Tibial nerve (tissue), 4 donors: Measurements from ENCODE around the gene RUNX2. TPM values are rescaled to one million over a fixed set of nuclear protein-coding genes. Genes with fewer than 3 reads are reported as not detected.
"Not testable (repeated sequence)": the region's sequence is repeated elsewhere in the genome, so short reads cannot be mapped to it uniquely, and the experiment has no call there.

Source experiments
- DNase-seq, 2 donors: peaks; one replicate each; pipeline ENCODE4 v3.0.0-alpha.2; 2019; ENCODE audit warnings: low spot score in 2 of 2
- H3K27ac ChIP-seq, 4 donors: fragments of 200-600 bp; sonication (generic) in 3 of 4; one replicate each; pipeline ENCODE4 v1.5.1; 2017 to 2019; ENCODE audit warnings: mild to moderate bottlenecking in 1 of 4
- H3K27me3 ChIP-seq, 2 donors: fragments of 200-600 bp; sonication (generic) in 1 of 2; one replicate each; pipeline versions ENCODE4 v1.5.1 to v1.6.0; 2017 to 2019
- H3K36me3 ChIP-seq, 3 donors: fragments of 200-600 bp; sonication (generic); one replicate each; pipeline ENCODE4 v1.5.1; 2018 to 2019
- H3K4me1 ChIP-seq, 4 donors: fragments of 200-600 bp; sonication (generic) in 3 of 4; one replicate each; pipeline ENCODE4 v1.5.1; 2017 to 2019
- H3K4me3 ChIP-seq, 4 donors: fragments of 200-600 bp; sonication (generic) in 3 of 4; one replicate each; pipeline ENCODE4 v1.5.1; 2017 to 2019; ENCODE audit warnings: mild to moderate bottlenecking in 1 of 4, moderate library complexity in 1 of 4
- H3K9me3 ChIP-seq, 4 donors: fragments of 200-600 bp; sonication (generic) in 3 of 4; one replicate each; pipeline ENCODE4 v1.5.1; 2017 to 2019
- CTCF ChIP-seq, 5 experiments: fragments of 200-600 bp in 3 of 5; fragments of 450-650 bp in 2 of 5; sonication (generic) in 3 of 5; IDR thresholded peaks; one replicate each; pipeline ENCODE4 v1.5.1; 2016 to 2019; ENCODE audit warnings: antibody characterized with exemption in 5 of 5, mild to moderate bottlenecking in 3 of 5, moderate library complexity in 2 of 5
- EP300 ChIP-seq, 2 donors: sonication (generic); formaldehyde crosslinking; IDR thresholded peaks; one replicate each; pipeline ENCODE4 v1.6.1; 2017; ENCODE audit warnings: antibody characterized with exemption in 2 of 2, mild to moderate bottlenecking in 1 of 2
- POLR2A ChIP-seq, 2 donors: fragments of 450-650 bp; IDR thresholded peaks; one replicate each; pipeline ENCODE4 v1.6.1; 2017; ENCODE audit warnings: antibody characterized with exemption in 2 of 2, mild to moderate bottlenecking in 2 of 2, moderate library complexity in 2 of 2
- WGBS, 2 donors: methylation state at CpG; one replicate each; pipeline ENCODE4 v1.1.5; 2018; 5-methylcytosine and 5-hydroxymethylcytosine counted together
- total RNA-seq, 4 donors: library from RNA; depleted of rRNA; stranded (reverse); fragments of >200 nt; gene quantifications; one replicate each; pipeline ENCODE4 v1.1.0, GENCODE V29; 2016

Gene RUNX2
- total RNA-seq, 4 donors from 2014 or later: 6.3 to 12.3 (median 7.8) TPM

- Histone ChIP-seq H3K4me3 (no peak overlapping the region), H3K27me3 (peaks cover 0 to 8% of the 10 kb centered on the region in 2 donors), H3K4me1 (peaks cover 0 to 12% (median 9%) of the 10 kb centered on the region in 4 donors), H3K36me3 (no peaks in the 10 kb centered on the region), H3K27ac (no peak overlapping the region), H3K9me3 (no peaks in the 10 kb centered on the region)
- WGBS, 2 donors: 96 to 97% methylated on average over 4 to 5 of the region's 5 CpGs
- TF ChIP-seq EP300 (IDR thresholded peaks at IDR 0.05): no peak
- no peak for TF ChIP-seq CTCF (IDR thresholded peaks at IDR 0.05)
- TF ChIP-seq POLR2A (IDR thresholded peaks at IDR 0.05): no peak
- no peak for DNase-seq
Observed at GRCh38 chr6:45667766-45668165, 339.6 kb downstream of the RUNX2 start.

- WGBS, 2 donors: 91 to 97% methylated on average over 9 of the region's 9 CpGs
- H3K27me3 ChIP-seq: peaks cover 0 to 4% of the 10 kb centered on the region in 2 donors
- H3K27ac ChIP-seq: no peak overlapping the region
- no peaks in the 10 kb centered on the region for H3K36me3 ChIP-seq
- no peak overlapping the region for H3K4me3 ChIP-seq
- no peak for DNase-seq
- peaks cover 0 to 5% (median 4%) of the 10 kb centered on the region in 4 donors for H3K4me1 ChIP-seq
- TF ChIP-seq CTCF (IDR thresholded peaks at IDR 0.05) (no peak), EP300 (IDR thresholded peaks at IDR 0.05) (no peak)
- peaks cover 0 to 3% (median 0%) of the 10 kb centered on the region in 4 donors for H3K9me3 ChIP-seq
Observed at GRCh38 chr6:45668705-45669104, 340.6 kb downstream of the RUNX2 start.

GRCh38 chr6:45673167-45673566, 345.0 kb downstream of the RUNX2 start:
- H3K4me1 ChIP-seq: peaks cover 0 to 11% (median 2%) of the 10 kb centered on the region in 4 donors
- H3K27me3 ChIP-seq, H3K4me3 ChIP-seq, DNase-seq, H3K36me3 ChIP-seq, H3K27ac ChIP-seq, H3K9me3 ChIP-seq: not testable (repeated sequence)
- WGBS, 2 donors: 89 to 98% methylated on average over 6 of the region's 6 CpGs

- DNase-seq, H3K27me3 ChIP-seq, H3K4me3 ChIP-seq, H3K27ac ChIP-seq, H3K36me3 ChIP-seq: not testable (repeated sequence)
- peaks cover 0 to 11% (median 0%) of the 10 kb centered on the region in 4 donors for H3K9me3 ChIP-seq
- H3K4me1 ChIP-seq: peaks cover 0 to 13% (median 2%) of the 10 kb centered on the region in 4 donors
- WGBS, 2 donors: 89 to 92% methylated on average over 12 to 14 of the region's 14 CpGs
Observed at GRCh38 chr6:45675166-45675565, 347.0 kb downstream of the RUNX2 start.

GRCh38 chr6:45675634-45676033, 347.5 kb downstream of the RUNX2 start:
- WGBS, 2 donors: 90 to 94% methylated on average over 7 to 11 of the region's 11 CpGs
- TF ChIP-seq EP300 (IDR thresholded peaks at IDR 0.05): no peak
- TF ChIP-seq POLR2A (IDR thresholded peaks at IDR 0.05): no peak
- no peak for TF ChIP-seq CTCF (IDR thresholded peaks at IDR 0.05)
- Histone ChIP-seq H3K27me3 (no peaks in the 10 kb centered on the region), H3K9me3 (peaks cover 0 to 14% (median 0%) of the 10 kb centered on the region in 4 donors), H3K4me1 (peaks cover 0 to 13% (median 2%) of the 10 kb centered on the region in 4 donors), H3K27ac (no peak overlapping the region), H3K4me3 (no peak overlapping the region), H3K36me3 (no peaks in the 10 kb centered on the region)
- no peak for DNase-seq

- WGBS, 2 donors: 90 to 95% methylated on average over 10 of the region's 10 CpGs
- DNase-seq: no peak
- TF ChIP-seq EP300 (IDR thresholded peaks at IDR 0.05): no peak
- H3K4me3 ChIP-seq: no peak overlapping the region
- no peak overlapping the region for H3K27ac ChIP-seq
- no peaks in the 10 kb centered on the region for H3K27me3 ChIP-seq
- peaks cover 0 to 13% (median 2%) of the 10 kb centered on the region in 4 donors for H3K4me1 ChIP-seq
- H3K9me3 ChIP-seq: peaks cover 0 to 20% (median 0%) of the 10 kb centered on the region in 4 donors
- no peaks in the 10 kb centered on the region for H3K36me3 ChIP-seq
Observed at GRCh38 chr6:45676380-45676779, 348.2 kb downstream of the RUNX2 start.
